HepG2 (cell line): ENCODE measurements around the gene TRABD. TPM values are rescaled to one million over a fixed set of nuclear protein-coding genes. Genes with fewer than 3 reads are reported as not detected.
A peak's percentile ranks its signal among the peaks of the same experiment; 100 is the strongest.

Source experiments
- CBX2 ChIP-seq, 2 experiments: fragments of 200-600 bp in 1 of 2; sonication (generic); formaldehyde crosslinking in 1 of 2; IDR thresholded peaks; 2 replicates each; pipeline versions ENCODE4 v1.7.0 to v1.8.1; 2018 to 2022; ENCODE audit warnings: low read depth in 2 of 2, low read length in 1 of 2, mild to moderate bottlenecking in 1 of 2, missing genetic modification reagents in 1 of 2
- DMAP1 ChIP-seq: IDR thresholded peaks from 2 replicates; pipeline ENCODE4 v1.6.1; 2016
- GABPB1 ChIP-seq: IDR thresholded peaks from 2 replicates; pipeline ENCODE4 v1.6.1; 2016; ENCODE audit warnings: mild to moderate bottlenecking, missing genetic modification reagents, moderate library complexity, missing compliant biosample characterization
- GTF2F1 ChIP-seq: fragments of 150-350 bp; IDR thresholded peaks from 2 replicates; pipeline ENCODE4 v1.6.1; 2014; ENCODE audit warnings: low read length
- HNF4A ChIP-seq: sonication (generic); formaldehyde crosslinking; IDR thresholded peaks from 2 replicates; pipeline ENCODE4 v1.4.0; 2020; ENCODE audit warnings: missing genetic modification reagents
- HOXA3 ChIP-seq: sonication (generic); formaldehyde crosslinking; IDR thresholded peaks from 2 replicates; pipeline ENCODE4 v1.5.0; 2020; ENCODE audit warnings: missing genetic modification reagents
- MIER3 ChIP-seq: IDR thresholded peaks from 2 replicates; pipeline ENCODE4 v1.6.1; 2016; ENCODE audit warnings: missing compliant biosample characterization, borderline replicate concordance
- MYNN ChIP-seq: sonication (generic); formaldehyde crosslinking; IDR thresholded peaks from 2 replicates; pipeline ENCODE4 v1.4.0; 2020; ENCODE audit warnings: mild to moderate bottlenecking, low read depth, missing genetic modification reagents
- SMAD1 ChIP-seq: sonication (generic); formaldehyde crosslinking; IDR thresholded peaks from 2 replicates; pipeline ENCODE4 v1.4.0; 2020; ENCODE audit warnings: missing genetic modification reagents, low read depth, mild to moderate bottlenecking, borderline replicate concordance
- SP1 ChIP-seq, 2 experiments: fragments of 450-650 bp in 1 of 2; sonication (generic) in 1 of 2; formaldehyde crosslinking in 1 of 2; IDR thresholded peaks; 2 replicates each; pipeline versions ENCODE4 v1.4.0 to v1.6.1; 2016 to 2020; ENCODE audit warnings: missing genetic modification reagents in 1 of 2
- STAG1 ChIP-seq: sonication (generic); formaldehyde crosslinking; IDR thresholded peaks from 2 replicates; pipeline ENCODE4 v1.4.0; 2020; ENCODE audit warnings: missing genetic modification reagents
- THYN1 ChIP-seq: sonication (generic); formaldehyde crosslinking; IDR thresholded peaks from 2 replicates; pipeline ENCODE4 v1.8.1; 2023; ENCODE audit warnings: low read depth, mild to moderate bottlenecking, moderate library complexity, missing genetic modification reagents, borderline replicate concordance
- TRAFD1 ChIP-seq: sonication (generic); formaldehyde crosslinking; IDR thresholded peaks from 2 replicates; pipeline ENCODE4 v1.5.1; 2020; ENCODE audit warnings: missing genetic modification reagents, mild to moderate bottlenecking, borderline replicate concordance
- ZBTB1 ChIP-seq: sonication (generic); formaldehyde crosslinking; IDR thresholded peaks from 2 replicates; pipeline ENCODE4 v1.4.0; 2020; ENCODE audit warnings: missing genetic modification reagents, borderline replicate concordance
- ZC3H13 ChIP-seq: sonication (generic); formaldehyde crosslinking; IDR thresholded peaks from 2 replicates; pipeline ENCODE4 v1.8.1; 2023; ENCODE audit warnings: mild to moderate bottlenecking, missing genetic modification reagents, moderate library complexity
- ZNF180 ChIP-seq: sonication (generic); formaldehyde crosslinking; IDR thresholded peaks from 2 replicates; pipeline ENCODE4 v1.4.0; 2020; ENCODE audit warnings: low read depth, missing genetic modification reagents, borderline replicate concordance
- ZNF264 ChIP-seq: sonication (generic); formaldehyde crosslinking; IDR thresholded peaks from 2 replicates; pipeline ENCODE4 v1.4.0; 2020; ENCODE audit warnings: missing genetic modification reagents
- ZNF383 ChIP-seq: sonication (generic); formaldehyde crosslinking; IDR thresholded peaks from 2 replicates; pipeline ENCODE4 v1.4.0; 2020; ENCODE audit warnings: missing genetic modification reagents, mild to moderate bottlenecking, borderline replicate concordance
- ZNF556 ChIP-seq: sonication (generic); formaldehyde crosslinking; IDR thresholded peaks from 2 replicates; pipeline ENCODE4 v1.4.0; 2020; ENCODE audit warnings: mild to moderate bottlenecking, missing genetic modification reagents, borderline replicate concordance
- ZNF720 ChIP-seq: sonication (generic); formaldehyde crosslinking; IDR thresholded peaks from 2 replicates; pipeline ENCODE4 v1.4.0; 2020; ENCODE audit warnings: missing genetic modification reagents
- ZNF740 ChIP-seq: sonication (generic); formaldehyde crosslinking; IDR thresholded peaks from 2 replicates; pipeline ENCODE4 v1.4.0; 2020; ENCODE audit warnings: missing genetic modification reagents
- ZNF746 ChIP-seq: sonication (generic); formaldehyde crosslinking; IDR thresholded peaks from 2 replicates; pipeline ENCODE4 v1.8.0; 2022; ENCODE audit warnings: mild to moderate bottlenecking, missing genetic modification reagents
- ZNF891 ChIP-seq: sonication (generic); formaldehyde crosslinking; IDR thresholded peaks from 2 replicates; pipeline ENCODE4 v1.5.0; 2020; ENCODE audit warnings: mild to moderate bottlenecking, missing genetic modification reagents
- polyA plus RNA-seq, 8 experiments: library from polyadenylated mRNA; depleted of rRNA in 3 of 8; stranded (reverse) in 7 of 8; unstranded in 1 of 8; fragments of >200 nt; fragmentation: Illumina TruSeq in 4 of 8; extraction: Trizol in 4 of 8; gene quantifications; 2 replicates each; pipeline versions ENCODE4 v1.2.1 to v1.2.3, GENCODE V29; 2011 to 2016; ENCODE audit warnings: low read depth in 4 of 8, missing spikeins in 1 of 8, mixed read lengths in 1 of 8; ENCODE audit not compliant: insufficient read depth in 1 of 8
- total RNA-seq, 5 experiments: library from RNA; depleted of rRNA; stranded (reverse); fragments of >200 nt; fragmentation: Illumina TruSeq; extraction: Trizol; gene quantifications; 2 replicates each; pipeline ENCODE4 v1.2.3, GENCODE V29; 2016; ENCODE audit warnings: low read depth in 1 of 5
- TF ChIP-seq, protein P1 (sequence below): sonication (generic); formaldehyde crosslinking; IDR thresholded peaks from 2 replicates; pipeline ENCODE4 v1.5.0; 2020; ENCODE audit warnings: missing genetic modification reagents
- TF ChIP-seq, protein P2 (sequence below): sonication (generic); formaldehyde crosslinking; conservative IDR thresholded peaks from 2 replicates; pipeline ENCODE4 v1.8.0; 2022; ENCODE audit warnings: low read depth, missing genetic modification reagents

Gene TRABD
- total and polyA plus RNA-seq, 2 of the 13 experiments (the other 11 are each of a cell fraction or from before 2014, with no cell fraction given) = 21.5 to 28.9 TPM

DNA sequence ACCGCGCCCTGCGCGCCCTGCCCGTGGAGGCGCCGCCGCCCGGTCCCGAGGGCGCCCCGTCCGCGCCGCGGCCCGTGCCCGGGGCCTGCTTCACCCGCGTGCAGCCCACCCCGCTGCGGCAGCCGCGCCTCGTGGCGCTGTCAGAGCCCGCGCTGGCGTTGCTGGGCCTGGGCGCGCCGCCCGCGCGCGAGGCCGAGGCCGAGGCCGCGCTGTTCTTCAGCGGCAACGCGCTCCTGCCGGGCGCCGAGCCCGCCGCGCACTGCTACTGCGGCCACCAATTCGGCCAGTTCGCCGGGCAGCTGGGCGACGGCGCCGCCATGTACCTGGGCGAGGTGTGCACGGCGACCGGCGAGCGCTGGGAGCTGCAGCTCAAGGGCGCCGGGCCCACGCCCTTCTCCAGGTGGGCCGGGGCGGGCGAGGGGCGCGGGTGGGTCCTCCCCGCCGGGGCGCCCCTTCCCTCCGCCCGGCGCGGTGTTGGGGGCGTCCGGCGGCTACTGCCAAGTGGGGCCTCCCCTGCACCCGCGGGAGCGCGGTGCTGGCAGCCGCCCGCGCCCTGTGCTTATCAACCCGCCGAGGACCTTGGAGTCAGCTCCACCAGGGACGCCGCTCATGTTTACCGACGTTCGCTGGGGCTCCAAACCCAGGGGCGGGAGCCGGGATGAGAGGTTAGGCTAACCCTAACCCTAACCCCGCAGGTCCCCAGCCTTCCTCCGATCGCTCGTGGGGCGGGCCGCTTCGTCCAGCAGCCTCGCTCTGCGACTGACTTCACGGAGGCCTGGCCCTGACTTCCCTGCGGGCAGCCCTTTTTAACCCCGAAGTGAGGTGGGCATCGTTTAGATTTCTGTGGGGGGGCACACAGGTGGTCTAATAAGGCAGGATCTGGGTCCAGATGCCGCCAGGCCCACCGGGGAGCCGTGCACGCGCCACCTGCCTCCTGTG is 15.7 kb downstream of the TRABD start (continued):
- TF ChIP-seq, protein P1, sequence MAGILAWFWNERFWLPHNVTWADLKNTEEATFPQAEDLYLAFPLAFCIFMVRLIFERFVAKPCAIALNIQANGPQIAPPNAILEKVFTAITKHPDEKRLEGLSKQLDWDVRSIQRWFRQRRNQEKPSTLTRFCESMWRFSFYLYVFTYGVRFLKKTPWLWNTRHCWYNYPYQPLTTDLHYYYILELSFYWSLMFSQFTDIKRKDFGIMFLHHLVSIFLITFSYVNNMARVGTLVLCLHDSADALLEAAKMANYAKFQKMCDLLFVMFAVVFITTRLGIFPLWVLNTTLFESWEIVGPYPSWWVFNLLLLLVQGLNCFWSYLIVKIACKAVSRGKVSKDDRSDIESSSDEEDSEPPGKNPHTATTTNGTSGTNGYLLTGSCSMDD (CRISPR knock-in tag) = no peak
- TF ChIP-seq ZNF720 (CRISPR knock-in tag) = no peak
- no peak for TF ChIP-seq GTF2F1
- TF ChIP-seq GABPB1 (CRISPR knock-in tag) = no peak
- TF ChIP-seq, protein P2, sequence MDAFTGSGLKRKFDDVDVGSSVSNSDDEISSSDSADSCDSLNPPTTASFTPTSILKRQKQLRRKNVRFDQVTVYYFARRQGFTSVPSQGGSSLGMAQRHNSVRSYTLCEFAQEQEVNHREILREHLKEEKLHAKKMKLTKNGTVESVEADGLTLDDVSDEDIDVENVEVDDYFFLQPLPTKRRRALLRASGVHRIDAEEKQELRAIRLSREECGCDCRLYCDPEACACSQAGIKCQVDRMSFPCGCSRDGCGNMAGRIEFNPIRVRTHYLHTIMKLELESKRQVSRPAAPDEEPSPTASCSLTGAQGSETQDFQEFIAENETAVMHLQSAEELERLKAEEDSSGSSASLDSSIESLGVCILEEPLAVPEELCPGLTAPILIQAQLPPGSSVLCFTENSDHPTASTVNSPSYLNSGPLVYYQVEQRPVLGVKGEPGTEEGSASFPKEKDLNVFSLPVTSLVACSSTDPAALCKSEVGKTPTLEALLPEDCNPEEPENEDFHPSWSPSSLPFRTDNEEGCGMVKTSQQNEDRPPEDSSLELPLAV (CRISPR knock-in tag) = no peak; the same call in 1 of the 2 replicates
- TF ChIP-seq ZNF264 (CRISPR knock-in tag) = no peak
- no peak for TF ChIP-seq ZNF556 (CRISPR knock-in tag)
- TF ChIP-seq ZNF891 = peak; percentile 22; the same call in 1 of the 2 replicates
- TF ChIP-seq ZNF180 = no peak
- no peak for TF ChIP-seq ZNF746
- TF ChIP-seq MYNN (CRISPR knock-in tag) = no peak
- no peak for TF ChIP-seq TRAFD1 (CRISPR knock-in tag)
- TF ChIP-seq ZC3H13 (CRISPR knock-in tag) = no peak
- TF ChIP-seq SMAD1 (CRISPR knock-in tag) = no peak
- TF ChIP-seq HOXA3 = no peak; the same call in 1 of the 2 replicates
- TF ChIP-seq MIER3 (CRISPR knock-in tag) = no peak
- TF ChIP-seq ZNF740 (CRISPR knock-in tag) = peak; percentile 57; the same call in 1 of the 2 replicates
- no peak for TF ChIP-seq STAG1 (CRISPR knock-in tag)
- no peak for TF ChIP-seq ZNF383
- no peak for TF ChIP-seq THYN1 (CRISPR knock-in tag)
- no peak for TF ChIP-seq CBX2 (IDR thresholded peaks at IDR 0.05; ENCODE audit: low read depth, low read length)
- no peak for TF ChIP-seq CBX2 (CRISPR knock-in tag; IDR thresholded peaks at IDR 0.05; ENCODE audit: low read depth)
- TF ChIP-seq DMAP1 (CRISPR knock-in tag) = no peak
- no peak for TF ChIP-seq ZBTB1 (CRISPR knock-in tag)
- no peak for TF ChIP-seq SP1 (IDR thresholded peaks at IDR 0.05)
- TF ChIP-seq SP1 (CRISPR knock-in tag; IDR thresholded peaks at IDR 0.05) = no peak
- TF ChIP-seq HNF4A = no peak
